GM23338 (cell line): ENCODE measurements around the gene KRT85. TPM values are rescaled to one million over a fixed set of nuclear protein-coding genes. Genes with fewer than 3 reads are reported as not detected.

Experiments used
- ATAC-seq: fragments of 200-7000 bp; cut with Tn5 transposase; 3 replicates; pipeline ENCODE4 v1.9.1; 2020
- DNase-seq: peaks from one replicate; pipeline ENCODE4 v3.0.0-alpha.2; 2015; ENCODE audit warnings: low spot score
- H2AFZ ChIP-seq: fragments of 200-600 bp; sonication (generic); 2 replicates; pipeline ENCODE4 v1.8.0; 2016; ENCODE audit warnings: antibody characterized with exemption, mild to moderate bottlenecking, moderate library complexity
- H3F3A ChIP-seq: fragments of 200-600 bp; sonication (generic); replicated peaks from 2 replicates; pipeline ENCODE4 v1.8.0; 2017; ENCODE audit warnings: antibody characterized with exemption, mixed run types, low read depth
- H3K27ac ChIP-seq: fragments of 200-600 bp; sonication (generic); 2 replicates; pipeline ENCODE4 v1.6.1; 2016; ENCODE audit warnings: low read depth
- H3K27me3 ChIP-seq: fragments of 200-600 bp; sonication (generic); 2 replicates; pipeline ENCODE4 v1.8.0; 2016; ENCODE audit warnings: mild to moderate bottlenecking, mixed run types, moderate library complexity; ENCODE audit not compliant: insufficient read depth
- H3K36me3 ChIP-seq: fragments of 200-600 bp; sonication (generic); 2 replicates; pipeline ENCODE4 v1.8.0; 2016; ENCODE audit warnings: mild to moderate bottlenecking; ENCODE audit not compliant: insufficient read depth
- H3K4me1 ChIP-seq: fragments of 200-600 bp; sonication (generic); 2 replicates; pipeline ENCODE4 v1.8.0; 2016; ENCODE audit warnings: mild to moderate bottlenecking, moderate library complexity; ENCODE audit not compliant: insufficient read depth
- H3K4me2 ChIP-seq: fragments of 200-600 bp; sonication (generic); 2 replicates; pipeline ENCODE4 v1.7.1; 2017; ENCODE audit warnings: mixed run types
- H3K4me3 ChIP-seq: fragments of 200-600 bp; sonication (generic); 2 replicates; pipeline ENCODE4 v1.6.1; 2016; ENCODE audit warnings: mixed run types
- H3K79me2 ChIP-seq: fragments of 200-600 bp; sonication (generic); replicated peaks from 2 replicates; pipeline ENCODE4 v1.8.0; 2017; ENCODE audit warnings: mild to moderate bottlenecking; ENCODE audit not compliant: insufficient read depth
- H3K9me2 ChIP-seq: fragments of 200-600 bp; sonication (generic); 2 replicates; pipeline ENCODE4 v1.8.0; 2017; ENCODE audit not compliant: insufficient read depth
- H4K20me1 ChIP-seq: fragments of 200-600 bp; sonication (generic); replicated peaks from 2 replicates; pipeline ENCODE4 v1.8.0; 2017; ENCODE audit warnings: mild to moderate bottlenecking; ENCODE audit not compliant: insufficient read depth
- H3K27ac Mint-ChIP-seq: 2 replicates; pipeline ENCODE4 v1.8.0; 2020; ENCODE audit warnings: inconsistent platforms, mild to moderate bottlenecking, moderate library complexity, mixed read lengths
- H3K27me3 Mint-ChIP-seq: 3 replicates; pipeline ENCODE4 v1.8.0; 2022; ENCODE audit warnings: low read depth, mild to moderate bottlenecking, moderate library complexity, mixed read lengths, inconsistent platforms; ENCODE audit not compliant: insufficient read depth, poor library complexity
- H3K36me3 Mint-ChIP-seq: 3 replicates; pipeline ENCODE4 v1.8.0; 2021; ENCODE audit warnings: low read depth, mild to moderate bottlenecking, inconsistent platforms, moderate library complexity, mixed read lengths
- H3K4me1 Mint-ChIP-seq: 3 replicates; pipeline ENCODE4 v1.8.0; 2020; ENCODE audit warnings: mild to moderate bottlenecking, inconsistent platforms, mixed read lengths
- H3K4me3 Mint-ChIP-seq: 3 replicates; pipeline ENCODE4 v1.8.0; 2021; ENCODE audit warnings: moderate library complexity, mild to moderate bottlenecking, inconsistent platforms, mixed read lengths
- H3K9me3 Mint-ChIP-seq: 3 replicates; pipeline ENCODE4 v1.8.0; 2020; ENCODE audit warnings: moderate library complexity, mild to moderate bottlenecking, inconsistent platforms, mixed read lengths
- CREB1 ChIP-seq: fragments of 250-450 bp; sonication (Bioruptor Pico); IDR thresholded peaks from 2 replicates; pipeline ENCODE4 v1.5.0; 2020; ENCODE audit warnings: low read depth, mild to moderate bottlenecking, moderate library complexity
- CTCF ChIP-seq, 2 experiments: fragments of 200-600 bp in 1 of 2; sonication (generic) in 1 of 2; conservative IDR thresholded peaks; 2 replicates each; pipeline versions ENCODE4 v1.5.1 to v1.6.1; 2016 to 2017; ENCODE audit warnings: antibody characterized with exemption in 2 of 2, low read depth in 2 of 2, mild to moderate bottlenecking in 2 of 2, moderate library complexity in 1 of 2
- ETS1 ChIP-seq: IDR thresholded peaks from 2 replicates; pipeline ENCODE4 v1.6.1; 2016; ENCODE audit warnings: antibody characterized with exemption
- EZH2 ChIP-seq: fragments of 200-600 bp; sonication (generic); IDR thresholded peaks from one replicate; pipeline ENCODE4 v1.8.0; 2017; ENCODE audit warnings: antibody characterized with exemption, mild to moderate bottlenecking, low read depth; ENCODE audit not compliant: unreplicated experiment
- EZH2phosphoT487 ChIP-seq: fragments of 200-600 bp; sonication (generic); IDR thresholded peaks from one replicate; pipeline ENCODE4 v1.8.1; 2018; ENCODE audit warnings: antibody characterized with exemption; ENCODE audit not compliant: unreplicated experiment
- JUNB ChIP-seq: IDR thresholded peaks from one replicate; pipeline ENCODE4 v1.6.1; 2016; ENCODE audit warnings: antibody characterized with exemption; ENCODE audit not compliant: unreplicated experiment
- NANOG ChIP-seq: IDR thresholded peaks from 2 replicates; pipeline ENCODE4 v1.6.1; 2016; ENCODE audit warnings: antibody characterized with exemption, borderline replicate concordance
- POLR2AphosphoS5 ChIP-seq: IDR thresholded peaks from 2 replicates; pipeline ENCODE4 v1.6.1; 2016; ENCODE audit warnings: antibody characterized with exemption, low read depth
- REST ChIP-seq: IDR thresholded peaks from one replicate; pipeline ENCODE4 v1.6.1; 2018; ENCODE audit warnings: antibody characterized with exemption; ENCODE audit not compliant: unreplicated experiment
- STAT1 ChIP-seq: IDR thresholded peaks from one replicate; pipeline ENCODE4 v1.6.1; 2016; ENCODE audit warnings: antibody characterized with exemption; ENCODE audit not compliant: unreplicated experiment
- ZNF114 ChIP-seq: fragments of 250-450 bp; sonication (Bioruptor Pico); IDR thresholded peaks from 2 replicates; pipeline ENCODE4 v1.5.0; 2020; ENCODE audit warnings: mild to moderate bottlenecking, moderate library complexity
- ZNF331 ChIP-seq: fragments of 250-450 bp; sonication (Bioruptor Pico); IDR thresholded peaks from 2 replicates; pipeline ENCODE4 v1.5.0; 2020; ENCODE audit warnings: low read depth, mild to moderate bottlenecking, moderate library complexity
- ZNF462 ChIP-seq: fragments of 250-450 bp; sonication (Bioruptor Pico); IDR thresholded peaks from 2 replicates; pipeline ENCODE4 v1.5.0; 2020; ENCODE audit warnings: mild to moderate bottlenecking, moderate library complexity
- polyA plus RNA-seq: library from polyadenylated mRNA; unstranded; fragments of >200 nt; fragmentation: Nextera tagmentation; extraction: Ambion mirVana; gene quantifications from 2 replicates; pipeline ENCODE4 v1.2.1, GENCODE V29; 2016
- total RNA-seq: library from RNA; depleted of rRNA; stranded (reverse); fragments of >200 nt; shearing (Covaris generic); gene quantifications from 2 replicates; pipeline ENCODE4 v1.2.3, GENCODE V29; 2014

Gene KRT85
- total and polyA plus RNA-seq, 2 experiments from 2014 or later, result not detected

- peaks cover 10% of the 10 kb centered on the region for H3K4me1 Mint-ChIP-seq
- no peak within 1 kb of the TSS for H2AFZ ChIP-seq
- DNase-seq, result no peak
- no peak within 1 kb of the TSS for H3K27ac ChIP-seq
- H3K27me3 Mint-ChIP-seq, result peaks cover 2% of the 10 kb centered on the region
- H3K27me3 ChIP-seq, result no peaks in the 10 kb centered on the region
- peaks cover 7% of the 10 kb centered on the region for H3K36me3 Mint-ChIP-seq
- H3K4me3 ChIP-seq, result no peak within 1 kb of the TSS
- no peaks in the 10 kb centered on the region for H3K4me1 ChIP-seq
- H3K4me2 ChIP-seq, result no peak within 1 kb of the TSS
- no peak within 1 kb of the TSS for H3K4me3 Mint-ChIP-seq
- no peaks in the 10 kb centered on the region for H4K20me1 ChIP-seq
- H3F3A ChIP-seq, result no peaks in the 10 kb centered on the region
- H3K9me2 ChIP-seq, result no peaks in the 10 kb centered on the region
- no peaks in the 10 kb centered on the region for H3K36me3 ChIP-seq
- no peak for ATAC-seq
- H3K79me2 ChIP-seq, result no peaks in the 10 kb centered on the region
- peaks cover 22% of the 10 kb centered on the region for H3K9me3 Mint-ChIP-seq
- TF ChIP-seq ZNF462 (no peak), ZNF114 (CRISPR knock-in tag) (no peak), ZNF331 (CRISPR knock-in tag) (no peak), EZH2phosphoT487 (no peak), CTCF (conservative IDR thresholded peaks at IDR 0.05; ENCODE audit: low read depth in 2 of 2) (no peak), EZH2 (no peak), NANOG (no peak), REST (no peak), STAT1 (no peak), CREB1 (CRISPR knock-in tag) (no peak), ETS1 (no peak), POLR2AphosphoS5 (no peak), JUNB (no peak)
- H3K27ac Mint-ChIP-seq, result no peak within 1 kb of the TSS
These were observed 38.7 kb upstream of the KRT85 start, which contains the start of gene KRT82 for GRCh38 chr12:52405922-52406385. KRT82 (minus strand) TSS chr12:52406335; CDS start chr12:52406277, 58 bp downstream.
